ENCODE data around the gene SGPL1. TPM values are rescaled to one million over a fixed set of nuclear protein-coding genes. Genes with fewer than 3 reads are reported as not detected.

Gene SGPL1
- total and polyA plus RNA-seq, 2 of the 8 experiments (the other 6 are each of a cell fraction or from before 2014, with no cell fraction given): 20.5 to 51.6 TPM

GRCh38 chr10:70816220-70816894 lies 609 bp downstream of the SGPL1 start:
- Histone ChIP-seq H3K18ac (ENCODE audit: extremely low read depth, low read length) (no peak overlapping the region; the same call in 1 of the 2 replicates), H3K27me3 (replicated peaks in 1 of 4; ENCODE audit: control insufficient read depth in 3 of 4, extremely low read depth in 1 of 4, insufficient read depth in 3 of 4, low read length in 3 of 4) (no peaks in the 10 kb centered on the region), H3K79me1 (ENCODE audit: low read depth, low read length) (peaks cover 2% of the 10 kb centered on the region; the same call in 1 of the 2 replicates), H3K4me2 (ENCODE audit: insufficient read depth in 1 of 2, low read depth in 2 of 2, low read length in 2 of 2) (peak overlapping the region; percentile 58 to 71), H3K79me2 (ENCODE audit: control insufficient read depth in 1 of 2, insufficient read depth in 2 of 2, low read length in 2 of 2) (peaks cover 4 to 39% of the 10 kb centered on the region in 2 experiments; a peak in 2 of 4 replicates), H3K4me3 (ENCODE audit: extremely low read depth in 1 of 4, insufficient read depth in 2 of 4, low read depth in 3 of 4, low read length in 4 of 4) (peak overlapping the region; percentile 52 to 91 (median 88)), H3K23ac (ENCODE audit: insufficient read length) (no peak overlapping the region), H3K36me3 (ENCODE audit: control insufficient read depth in 2 of 4, insufficient read depth in 4 of 4, low read length in 3 of 4) (peaks cover 2 to 21% (median 5%) of the 10 kb centered on the region in 4 experiments; a peak in 4 of 8 replicates), H2BK5ac (ENCODE audit: low read depth, low read length) (peak overlapping the region; percentile 90; the same call in 1 of the 2 replicates), H4K91ac (replicated peaks; ENCODE audit: insufficient read length, low read length) (peak overlapping the region; percentile 82), H2BK15ac (ENCODE audit: low read length) (no peak overlapping the region), H2AFZ (ENCODE audit: low read length) (peak overlapping the region; percentile 18; the same call in 1 of the 2 replicates), H3K4me1 (replicated peaks in 1 of 4; ENCODE audit: control insufficient read depth in 3 of 4, insufficient read depth in 4 of 4, low read length in 3 of 4) (no peaks in the 10 kb centered on the region), H4K8ac (ENCODE audit: extremely low read depth, insufficient read depth, low read length) (peak overlapping the region; percentile 53; the same call in 1 of the 2 replicates), H2AK5ac (ENCODE audit: low read depth, low read length) (no peak overlapping the region), H3K4ac (replicated peaks; ENCODE audit: insufficient read length, low read depth, low read length) (no peak overlapping the region), H2BK12ac (ENCODE audit: low read depth, low read length) (no peak overlapping the region), H4K5ac (ENCODE audit: insufficient read length, low read depth, low read length) (peak overlapping the region; percentile 12), H2BK120ac (replicated peaks; ENCODE audit: low read depth, low read length) (no peak overlapping the region), H3K56ac (replicated peaks; ENCODE audit: insufficient read length, low read depth, low read length) (peak overlapping the region; percentile 66), H2BK20ac (ENCODE audit: low read length) (no peak overlapping the region), H3K14ac (ENCODE audit: insufficient read length) (no peak overlapping the region), H3K27ac (ENCODE audit: low read depth, low read length) (peak overlapping the region; percentile 34; the same call in 1 of the 2 replicates), H3K9me3 (ENCODE audit: insufficient read depth in 2 of 2, low read depth in 1 of 2, low read length in 1 of 2) (no peaks in the 10 kb centered on the region), H4K20me1 (replicated peaks in 1 of 2; ENCODE audit: control insufficient read depth in 1 of 2, insufficient read depth in 2 of 2, low read length in 2 of 2) (peaks cover 0 to 4% of the 10 kb centered on the region in 2 experiments), H3K9ac (replicated peaks in 1 of 4; ENCODE audit: extremely low read depth in 1 of 4, low read depth in 3 of 4, low read length in 3 of 4) (peak overlapping the region in 3 of 4 experiments; percentile 62 to 76 (median 70); a peak in 6 of 7 replicates), H3K23me2 (ENCODE audit: low read depth, low read length) (peaks cover 3% of the 10 kb centered on the region; the same call in 1 of the 2 replicates)
- FAIRE-seq: peak; percentile 39
- POLR2A ChIA-PET (ENCODE audit: partially characterized antibody): interaction anchor here (0.9 to 2.2 kb wide), 5 partner anchors 9 to 249 kb away, joined by 3 to 8 read pairs (median 4); no protein-coding TSS in a partner anchor
- 4% methylated on average over 16 of the region's 43 CpGs; no CpG with 5 or more reads in 1 of the 2 experiments for WGBS, 2 experiments (ENCODE audit: extremely low coverage in 1 of 2, insufficient coverage in 1 of 2, insufficient read length in 1 of 2, insufficient replicate concordance in 2 of 2, low coverage in 1 of 2, low lambda C conversion rate in 2 of 2, missing lambda C conversion rate in 1 of 2)
- peak in 1 of 2 experiments; percentile 76 for DNase-seq (ENCODE audit: low read depth in 1 of 2, low spot score in 2 of 2)
- CTCF ChIA-PET (ENCODE audit: partially characterized antibody): interaction anchor here (0.8 to 2.6 kb wide), 12 partner anchors 11 to 308 kb away, joined by 3 to 7 read pairs (median 4); no protein-coding TSS in a partner anchor
- no peak for TF ChIP-seq YY1 (IDR thresholded peaks at IDR 0.05; ENCODE audit: low read depth, low read length)
- TF ChIP-seq KDM4A (IDR thresholded peaks at IDR 0.05; ENCODE audit: low read depth, low read length, severe bottlenecking): peak; percentile 62
- TF ChIP-seq SIRT6 (IDR thresholded peaks at IDR 0.05; ENCODE audit: low read length): no peak
- TF ChIP-seq SIX5 (IDR thresholded peaks at IDR 0.05; ENCODE audit: low read depth, low read length): no peak
- TF ChIP-seq GTF2F1 (IDR thresholded peaks at IDR 0.05; ENCODE audit: borderline replicate concordance, low read depth, low read length): no peak
- no peak for TF ChIP-seq TEAD4 (IDR thresholded peaks at IDR 0.05; ENCODE audit: low read depth, low read length)
- TF ChIP-seq USF2 (IDR thresholded peaks at IDR 0.05; ENCODE audit: low read length): no peak
- peak in 1 of 2 experiments; percentile 6; a peak in 1 of 3 replicates for TF ChIP-seq POLR2A (IDR thresholded peaks at IDR 0.05; ENCODE audit: control extremely low read depth in 1 of 2, low read depth in 2 of 2, low read length in 2 of 2)
- TF ChIP-seq SRF (IDR thresholded peaks at IDR 0.05; ENCODE audit: low read depth, low read length): no peak
- TF ChIP-seq RXRA (IDR thresholded peaks at IDR 0.05; ENCODE audit: insufficient read depth, low read depth, low read length): no peak
- no peak for TF ChIP-seq NRF1 (IDR thresholded peaks at IDR 0.05; ENCODE audit: low read depth, low read length)
- no peak for TF ChIP-seq CREB1 (IDR thresholded peaks at IDR 0.05)
